IMR-90 (cell line): Measurements from ENCODE around the gene HMGCL. TPM values are rescaled to one million over a fixed set of nuclear protein-coding genes. Genes with fewer than 3 reads are reported as not detected.

Source experiments
- ATAC-seq: fragments of 200-7000 bp; cut with Tn5 transposase; 2 replicates; pipeline ENCODE4 v1.9.1; 2020; ENCODE audit warnings: low read depth, mild to moderate bottlenecking, moderate library complexity
- BruUV-seq: library from RNA; stranded (reverse); fragments of 400-500 nt; replicated peaks from 2 replicates; lab custom pipeline; 2021; lab: Mats Ljungman, UMichigan
- CTCF ChIA-PET: fragments of 300-600 bp; formaldehyde crosslinking; extraction: SDS; loops from one replicate; lab custom pipeline; 2021; ENCODE audit warnings: antibody characterized with exemption; lab: Yijun Ruan, JAX
- POLR2A ChIA-PET: fragments of 300-600 bp; sonication (Branson Sonifier 250); formaldehyde crosslinking; loops from one replicate; lab custom pipeline; 2022; ENCODE audit warnings: antibody characterized with exemption; ENCODE audit not compliant: unreplicated experiment; lab: Charles Lee
- DNase-seq: peaks from one replicate; pipeline ENCODE4 v3.0.0; 2013
- H2AFZ ChIP-seq: replicated peaks from 2 replicates; pipeline ENCODE3; 2013; ENCODE audit warnings: low read length, mild to moderate bottlenecking; ENCODE audit not compliant: poor library complexity
- H2AK5ac ChIP-seq: 2 replicates; pipeline ENCODE4 v1.6.1; 2013; ENCODE audit warnings: low read depth, low read length, inconsistent platforms
- H2AK9ac ChIP-seq: replicated peaks from 2 replicates; pipeline ENCODE3; 2013; ENCODE audit warnings: mild to moderate bottlenecking, low read depth, low read length, moderate library complexity; ENCODE audit not compliant: poor library complexity
- H2BK120ac ChIP-seq: 2 replicates; pipeline ENCODE4 v1.6.1; 2013; ENCODE audit warnings: low read depth, low read length, inconsistent platforms
- H2BK15ac ChIP-seq: 3 replicates; pipeline ENCODE4 v1.6.1; 2013; ENCODE audit warnings: low read depth, low read length, inconsistent platforms
- H2BK20ac ChIP-seq: 2 replicates; pipeline ENCODE4 v1.6.1; 2013; ENCODE audit warnings: low read depth, mild to moderate bottlenecking, inconsistent platforms, low read length, moderate library complexity
- H2BK5ac ChIP-seq: 2 replicates; pipeline ENCODE4 v1.6.1; 2013; ENCODE audit warnings: mild to moderate bottlenecking, low read depth, low read length, inconsistent platforms; ENCODE audit not compliant: poor library complexity, severe bottlenecking
- H3K14ac ChIP-seq: replicated peaks from 2 replicates; pipeline ENCODE4 v1.6.1; 2013; ENCODE audit warnings: low read depth, low read length, inconsistent platforms
- H3K18ac ChIP-seq: 2 replicates; pipeline ENCODE4 v1.6.1; 2013; ENCODE audit warnings: low read depth, low read length, control low read depth
- H3K23ac ChIP-seq: 2 replicates; pipeline ENCODE4 v1.6.1; 2013; ENCODE audit warnings: low read depth, low read length, inconsistent platforms
- H3K27ac ChIP-seq: 2 replicates; pipeline ENCODE4 v1.5.1; 2013; ENCODE audit warnings: mild to moderate bottlenecking, control low read depth, low read length; ENCODE audit not compliant: insufficient read depth
- H3K27me3 ChIP-seq: 2 replicates; pipeline ENCODE4 v1.6.1; 2013; ENCODE audit warnings: low read length; ENCODE audit not compliant: control insufficient read depth, insufficient read depth
- H3K36me3 ChIP-seq: 2 replicates; pipeline ENCODE4 v1.6.1; 2013; ENCODE audit warnings: low read length, mixed read lengths; ENCODE audit not compliant: control insufficient read depth, insufficient read depth
- H3K4ac ChIP-seq: 2 replicates; pipeline ENCODE4 v1.6.1; 2013; ENCODE audit warnings: low read depth, low read length, inconsistent platforms
- H3K4me1 ChIP-seq: 2 replicates; pipeline ENCODE4 v1.6.1; 2013; ENCODE audit warnings: low read length, mixed read lengths; ENCODE audit not compliant: control insufficient read depth, insufficient read depth
- H3K4me2 ChIP-seq: 2 replicates; pipeline ENCODE4 v1.6.1; 2013; ENCODE audit warnings: low read depth, mild to moderate bottlenecking, control low read depth, low read length, moderate library complexity
- H3K4me3 ChIP-seq: 2 replicates; pipeline ENCODE4 v1.5.1; 2013; ENCODE audit warnings: low read depth, mild to moderate bottlenecking, control low read depth, low read length, moderate library complexity; ENCODE audit not compliant: insufficient read depth
- H3K56ac ChIP-seq: 2 replicates; pipeline ENCODE4 v1.6.1; 2013; ENCODE audit warnings: low read length, inconsistent platforms; ENCODE audit not compliant: insufficient read depth; ENCODE audit errors: extremely low read depth
- H3K79me1 ChIP-seq, 2 experiments: 2 replicates each; pipeline ENCODE4 v1.6.1; 2013; ENCODE audit warnings: low read length in 2 of 2, inconsistent platforms in 1 of 2, low read depth in 1 of 2
- H3K9ac ChIP-seq: 2 replicates; pipeline ENCODE4 v1.6.1; 2013; ENCODE audit warnings: low read depth, low read length, control low read depth
- H3K9me1 ChIP-seq: 2 replicates; pipeline ENCODE4 v1.6.1; 2013; ENCODE audit warnings: low read length, inconsistent platforms; ENCODE audit not compliant: insufficient read depth
- H3K9me3 ChIP-seq: 2 replicates; pipeline ENCODE4 v1.6.1; 2013; ENCODE audit warnings: low read length; ENCODE audit not compliant: control insufficient read depth, insufficient read depth
- H4K20me1 ChIP-seq: 2 replicates; pipeline ENCODE4 v1.6.1; 2013; ENCODE audit warnings: low read length, inconsistent platforms; ENCODE audit not compliant: insufficient read depth
- H4K5ac ChIP-seq: 2 replicates; pipeline ENCODE4 v1.6.1; 2013; ENCODE audit warnings: mild to moderate bottlenecking, low read depth, low read length, control low read depth
- H4K8ac ChIP-seq, 2 experiments: 2 replicates each; pipeline ENCODE4 v1.6.1; 2013; ENCODE audit warnings: low read depth in 2 of 2, low read length in 2 of 2, control low read depth in 1 of 2, inconsistent platforms in 1 of 2
- H4K91ac ChIP-seq: 2 replicates; pipeline ENCODE4 v1.6.1; 2013; ENCODE audit warnings: low read depth, low read length, inconsistent platforms; ENCODE audit not compliant: insufficient read depth
- BHLHE40 ChIP-seq: fragments of 150-350 bp; IDR thresholded peaks from 2 replicates; pipeline ENCODE4 v1.6.1; 2016; ENCODE audit warnings: mild to moderate bottlenecking, low read depth, low read length
- CEBPB ChIP-seq: IDR thresholded peaks from 2 replicates; pipeline ENCODE4 v1.6.1; 2012; ENCODE audit warnings: low read depth, low read length, improper control_type of control experiment
- CHD1 ChIP-seq: IDR thresholded peaks from 2 replicates; pipeline ENCODE4 v1.6.1; 2012; ENCODE audit warnings: low read depth, low read length, improper control_type of control experiment
- CTCF ChIP-seq: conservative IDR thresholded peaks from 2 replicates; pipeline ENCODE4 v1.5.1; 2012; ENCODE audit warnings: mild to moderate bottlenecking, low read depth, low read length, improper control_type of control experiment
- ELK1 ChIP-seq: fragments of 150-350 bp; IDR thresholded peaks from 2 replicates; pipeline ENCODE4 v1.6.1; 2016; ENCODE audit warnings: low read depth, mild to moderate bottlenecking, low read length, moderate library complexity, borderline replicate concordance
- FOS ChIP-seq: fragments of 150-350 bp; IDR thresholded peaks from 2 replicates; pipeline ENCODE4 v1.6.1; 2016; ENCODE audit warnings: low read depth, low read length
- MAFK ChIP-seq: IDR thresholded peaks from 2 replicates; pipeline ENCODE4 v1.6.1; 2012; ENCODE audit warnings: low read depth, low read length, improper control_type of control experiment
- MAZ ChIP-seq: IDR thresholded peaks from 2 replicates; pipeline ENCODE4 v1.6.1; 2012; ENCODE audit warnings: low read depth, mild to moderate bottlenecking, low read length, improper control_type of control experiment, moderate library complexity, borderline replicate concordance
- NFE2L2 ChIP-seq: fragments of 150-350 bp; IDR thresholded peaks from 2 replicates; pipeline ENCODE4 v1.6.1; 2016; ENCODE audit warnings: low read depth, mild to moderate bottlenecking, low read length
- POLR2A ChIP-seq: IDR thresholded peaks from 2 replicates; pipeline ENCODE4 v1.6.1; 2012; ENCODE audit warnings: mild to moderate bottlenecking, low read depth, low read length
- RAD21 ChIP-seq: IDR thresholded peaks from 2 replicates; pipeline ENCODE4 v1.6.1; 2012; ENCODE audit warnings: low read length, improper control_type of control experiment
- RCOR1 ChIP-seq: IDR thresholded peaks from 2 replicates; pipeline ENCODE4 v1.6.1; 2012; ENCODE audit warnings: mild to moderate bottlenecking, low read length, improper control_type of control experiment; ENCODE audit not compliant: insufficient replicate concordance
- RFX5 ChIP-seq: IDR thresholded peaks from 2 replicates; pipeline ENCODE4 v1.8.0; 2012; ENCODE audit warnings: low read depth, mild to moderate bottlenecking, low read length, moderate library complexity
- SMC3 ChIP-seq: fragments of 150-350 bp; IDR thresholded peaks from 2 replicates; pipeline ENCODE4 v1.6.1; 2016; ENCODE audit warnings: low read depth, mild to moderate bottlenecking, antibody characterized with exemption, low read length, moderate library complexity
- USF2 ChIP-seq: fragments of 150-350 bp; IDR thresholded peaks from 2 replicates; pipeline ENCODE4 v1.6.1; 2017; ENCODE audit warnings: mild to moderate bottlenecking, antibody characterized with exemption, low read length, low read depth
- WGBS, 2 experiments: methylation state at CpG; one replicate each; pipeline versions ENCODE4 v1.1.5 to v1.1.7; 2013; ENCODE audit warnings: missing lambda C conversion rate in 2 of 2; ENCODE audit not compliant: insufficient read length in 1 of 2; ENCODE audit errors: extremely low coverage in 2 of 2; 5-methylcytosine and 5-hydroxymethylcytosine counted together
- dilution Hi-C: fragments of 300-500 bp; cut with HindIII; formaldehyde crosslinking; loops from one replicate; pipeline ENCODE4 v1.14.3; 2018; ENCODE audit warnings: low sequenced_read_pairs; ENCODE audit not compliant: unreplicated experiment
- in situ Hi-C: fragments of 300-500 bp; cut with MboI; formaldehyde crosslinking; loops from 3 replicates; pipeline ENCODE4 v1.14.3; 2019; ENCODE audit warnings: low sequenced_read_pairs, inconsistent platforms, mixed read lengths
- intact Hi-C: fragments of 100-400 bp; cut with micrococcal nuclease; formaldehyde crosslinking; loops from 2 replicates; pipeline ENCODE4 v1.10.0; 2022
- polyA plus RNA-seq, 3 experiments: library from polyadenylated mRNA; depleted of rRNA; stranded (reverse); fragments of >200 nt; gene quantifications; 2 replicates each; pipeline ENCODE4 v1.2.3, GENCODE V29; 2012; ENCODE audit warnings: low replicate concordance in 1 of 3
- total RNA-seq: library from RNA; depleted of rRNA; stranded (reverse); fragments of >200 nt; gene quantifications from 2 replicates; pipeline ENCODE4 v1.2.3, GENCODE V29; 2012

Gene HMGCL
- total and polyA plus RNA-seq, 2 of the 4 experiments (the other 2 are of a cell fraction) = 30.6 to 33.5 TPM

GRCh38 chr1:23848673-23849616 is 23.7 kb upstream of the HMGCL start:
- no peak overlapping the region for H2BK5ac ChIP-seq
- no peaks in the 10 kb centered on the region for H3K9me1 ChIP-seq
- H3K27me3 ChIP-seq = peaks cover 4% of the 10 kb centered on the region
- H3K23ac ChIP-seq = no peak overlapping the region
- in situ Hi-C loops = no loop called here
- H3K9ac ChIP-seq = no peak overlapping the region
- no peak overlapping the region for H3K4ac ChIP-seq
- CTCF ChIA-PET = interaction anchor here (0.6 kb wide), 1 partner anchor 350 kb away, joined by 4 read pairs; no protein-coding TSS in a partner anchor
- intact Hi-C loops = no loop called here
- no peak overlapping the region for H4K91ac ChIP-seq
- H4K8ac ChIP-seq = no peak overlapping the region
- no peak overlapping the region for H3K4me3 ChIP-seq
- no peak overlapping the region for H2AK5ac ChIP-seq
- no peak overlapping the region for H4K5ac ChIP-seq
- no peak overlapping the region for H3K4me2 ChIP-seq
- POLR2A ChIA-PET = no interaction called here
- no peak overlapping the region for H3K18ac ChIP-seq
- WGBS, 2 experiments = 100% methylated on average over 1 of the region's 12 CpGs; no CpG with 5 or more reads in 1 of the 2 experiments
- H2AK9ac ChIP-seq = no peak overlapping the region
- H3K9me3 ChIP-seq = no peaks in the 10 kb centered on the region
- ATAC-seq (no peak), DNase-seq (no peak)
- H2BK120ac ChIP-seq = no peak overlapping the region
- H2AFZ ChIP-seq = no peak overlapping the region
- no peaks in the 10 kb centered on the region for H3K79me1 ChIP-seq
- H3K27ac ChIP-seq = no peak overlapping the region
- dilution Hi-C loops = no loop called here
- H3K14ac ChIP-seq = no peak overlapping the region
- no peak overlapping the region for H3K56ac ChIP-seq
- H3K36me3 ChIP-seq = no peaks in the 10 kb centered on the region
- no peaks in the 10 kb centered on the region for H3K4me1 ChIP-seq
- no peak overlapping the region for H2BK20ac ChIP-seq
- H2BK15ac ChIP-seq = no peak overlapping the region
- BruUV-seq = no TSS peak
- H4K20me1 ChIP-seq = no peaks in the 10 kb centered on the region
- TF ChIP-seq USF2 (no peak), POLR2A (no peak), SMC3 (no peak), MAZ (no peak), ELK1 (no peak), RFX5 (no peak), FOS (no peak), CHD1 (no peak), NFE2L2 (no peak), BHLHE40 (no peak), RCOR1 (no peak), RAD21 (no peak), CTCF (no peak), CEBPB (no peak), MAFK (no peak)
